Measurements from ENCODE around the gene CPNE5.
"Not testable (repeated sequence)": the region's sequence is repeated elsewhere in the genome, so short reads cannot be mapped to it uniquely, and the experiment has no call there.

Gene CPNE5

GRCh38 chr6:36712816-36713215 lies 126.4 kb downstream of the CPNE5 start:
- H3K4me1 ChIP-seq, result no peaks in the 10 kb centered on the region
- peaks cover 0 to 6% of the 10 kb centered on the region in 2 donors for H3K27me3 ChIP-seq
- H3K36me3 ChIP-seq, result no peaks in the 10 kb centered on the region
- no peak overlapping the region for H3K27ac ChIP-seq
- no peak overlapping the region for H3K4me3 ChIP-seq
- no peak for TF ChIP-seq CTCF (IDR thresholded peaks at IDR 0.05)
- no peaks in the 10 kb centered on the region for H3K9me3 ChIP-seq
- intact Hi-C loops (cut with DNase I; ENCODE audit: low total_unique reads), result no loop called here
- DNase-seq, result peak in 1 of 2 donors; percentile 1

- Histone ChIP-seq H3K36me3 (no peaks in the 10 kb centered on the region), H3K4me3 (no peak overlapping the region), H3K27me3 (peaks cover 0 to 4% of the 10 kb centered on the region in 2 donors), H3K9me3 (no peaks in the 10 kb centered on the region), H3K4me1 (no peaks in the 10 kb centered on the region), H3K27ac (no peak overlapping the region)
- intact Hi-C loops (cut with DNase I; ENCODE audit: low total_unique reads), result no loop called here
- DNase-seq, result peak in 1 of 2 donors; percentile 5
- no peak for TF ChIP-seq CTCF (IDR thresholded peaks at IDR 0.05)
These were observed 132.9 kb downstream of the CPNE5 start for GRCh38 chr6:36706339-36706738.

- intact Hi-C loops (cut with DNase I; ENCODE audit: low total_unique reads), result not testable (repeated sequence)
These were observed 134.2 kb downstream of the CPNE5 start for GRCh38 chr6:36704961-36705577.

GRCh38 chr6:36703982-36704381 lies 135.3 kb downstream of the CPNE5 start:
- TF ChIP-seq CTCF (IDR thresholded peaks at IDR 0.05), result no peak
- H3K36me3 ChIP-seq, result no peaks in the 10 kb centered on the region
- peaks cover 0 to 4% of the 10 kb centered on the region in 2 donors for H3K27me3 ChIP-seq
- H3K4me3 ChIP-seq, result no peak overlapping the region
- H3K4me1 ChIP-seq, result no peaks in the 10 kb centered on the region
- intact Hi-C loops (cut with DNase I; ENCODE audit: low total_unique reads), result no loop called here
- no peaks in the 10 kb centered on the region for H3K9me3 ChIP-seq
- DNase-seq, result peak in 1 of 2 donors; percentile 55
- no peak overlapping the region for H3K27ac ChIP-seq

More at GRCh38 chr6:36704961-36705577, 134.2 kb downstream of the CPNE5 start:
- peak in 1 of 2 donors; percentile 13 for DNase-seq
- H3K4me1 ChIP-seq, H3K27ac ChIP-seq, H3K27me3 ChIP-seq, H3K9me3 ChIP-seq, H3K4me3 ChIP-seq, H3K36me3 ChIP-seq: not testable (repeated sequence)

- DNase-seq, result peak in 1 of 2 donors; percentile 40
- H3K27ac ChIP-seq, result no peak overlapping the region
- no peak for TF ChIP-seq CTCF (IDR thresholded peaks at IDR 0.05)
- no peak overlapping the region for H3K4me3 ChIP-seq
- H3K4me1 ChIP-seq, result no peaks in the 10 kb centered on the region
- peaks cover 0 to 4% of the 10 kb centered on the region in 2 donors for H3K27me3 ChIP-seq
- intact Hi-C loops (cut with DNase I; ENCODE audit: low total_unique reads), result no loop called here
- H3K9me3 ChIP-seq, result no peaks in the 10 kb centered on the region
- H3K36me3 ChIP-seq, result no peaks in the 10 kb centered on the region
These were observed 136.1 kb downstream of the CPNE5 start for GRCh38 chr6:36703081-36703606.

GRCh38 chr6:36702656-36703055 lies 136.6 kb downstream of the CPNE5 start:
- H3K36me3 ChIP-seq, result no peaks in the 10 kb centered on the region
- no peak overlapping the region for H3K27ac ChIP-seq
- no peaks in the 10 kb centered on the region for H3K9me3 ChIP-seq
- intact Hi-C loops (cut with DNase I; ENCODE audit: low total_unique reads), result no loop called here
- DNase-seq, result peak in 1 of 2 donors; percentile 21
- no peaks in the 10 kb centered on the region for H3K4me1 ChIP-seq
- TF ChIP-seq CTCF (IDR thresholded peaks at IDR 0.05), result no peak
- peaks cover 0 to 4% of the 10 kb centered on the region in 2 donors for H3K27me3 ChIP-seq
- H3K4me3 ChIP-seq, result no peak overlapping the region

All from tibial artery (tissue), 4 donors.